NOMO-1 (cell line): ENCODE data around the gene MRM3.
"Not testable (repeated sequence)": the region's sequence is repeated elsewhere in the genome, so short reads cannot be mapped to it uniquely, and the experiment has no call there.

Experiments
- DNase-seq, 2 experiments: peaks; one replicate each; lab custom pipeline; 2025; ENCODE audit not compliant: unreplicated experiment in 2 of 2; lab: John Stamatoyannopoulos, UW

Gene MRM3

DNA sequence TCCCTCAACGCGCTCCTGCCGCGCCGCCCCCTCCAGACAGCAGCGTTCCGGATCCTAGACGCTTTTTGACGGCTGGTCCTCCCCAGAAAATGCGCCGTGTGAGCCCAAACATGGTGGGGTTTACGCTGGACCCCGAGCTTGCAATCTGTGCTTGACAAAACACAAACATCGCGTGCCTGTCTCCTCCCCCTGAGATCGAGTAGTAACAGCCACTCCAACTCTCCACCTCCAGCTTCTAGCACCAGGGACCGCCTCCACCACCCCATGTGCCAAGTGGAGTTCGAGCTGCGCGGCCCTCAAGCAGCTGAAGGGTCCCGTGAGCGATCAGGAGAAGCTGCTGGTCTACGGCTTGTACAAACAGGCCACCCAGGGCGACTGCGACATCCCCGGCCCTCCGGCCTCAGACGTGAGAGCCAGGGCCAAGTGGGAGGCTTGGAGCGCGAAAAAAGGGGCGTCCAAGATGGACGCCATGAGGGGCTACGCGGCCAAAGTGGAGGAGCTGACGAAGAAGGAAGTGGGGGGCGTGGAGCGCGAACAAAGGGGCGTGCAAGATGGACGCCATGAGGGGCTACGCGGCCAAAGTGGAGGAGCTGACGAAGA lies 29.4 kb upstream of the MRM3 start:
- DNase-seq: peak in 1 of 2 experiments; percentile 7

DNA sequence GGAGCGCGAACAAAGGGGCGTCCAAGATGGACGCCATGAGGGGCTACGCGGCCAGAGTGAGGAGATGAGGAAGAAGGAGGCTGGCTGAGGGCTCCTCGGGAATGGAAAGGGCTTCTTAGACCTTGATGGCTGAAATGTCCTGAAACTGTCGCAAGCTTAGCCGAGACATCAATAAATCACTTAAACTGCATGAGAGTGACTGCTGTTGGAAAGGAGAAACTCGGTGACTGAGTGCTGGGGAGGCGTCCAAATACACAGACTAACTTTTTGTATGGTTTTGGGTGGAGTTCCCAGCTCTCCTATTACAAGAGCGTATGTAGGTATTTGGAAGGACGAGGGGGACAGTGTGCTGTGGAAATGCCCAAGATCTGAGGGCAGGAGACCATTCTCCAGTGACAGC lies 28.7 kb upstream of the MRM3 start:
- DNase-seq: no peak

DNA sequence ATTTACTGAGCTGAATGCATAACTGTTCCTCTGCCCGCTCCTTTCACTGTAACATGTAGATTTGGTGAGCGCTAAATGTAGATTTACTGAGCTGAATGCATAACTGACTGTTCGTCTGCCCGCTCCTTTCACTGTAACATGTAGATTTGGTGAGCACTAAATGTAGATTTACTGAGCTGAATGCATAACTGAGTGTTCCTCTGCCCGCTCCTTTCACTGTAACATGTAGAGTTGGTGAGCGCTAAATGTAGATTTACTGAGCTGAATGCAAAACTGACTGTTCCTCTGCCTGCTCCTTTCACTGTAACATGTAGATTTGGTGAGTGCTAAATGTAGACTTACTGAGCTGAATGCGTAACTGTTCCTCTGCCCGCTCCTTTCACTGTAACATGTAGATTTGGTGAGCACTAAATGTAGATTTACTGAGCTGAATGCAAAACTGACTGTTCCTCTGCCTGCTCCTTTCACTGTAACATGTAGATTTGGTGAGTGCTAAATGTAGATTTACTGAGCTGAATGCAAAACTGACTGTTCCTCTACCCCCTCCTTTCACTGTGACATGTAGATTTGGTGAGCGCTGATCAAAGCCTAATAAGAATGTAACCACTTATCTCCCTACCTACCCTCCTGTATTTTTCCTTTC lies 26.7 kb upstream of the MRM3 start:
- not testable (repeated sequence) for DNase-seq

DNA sequence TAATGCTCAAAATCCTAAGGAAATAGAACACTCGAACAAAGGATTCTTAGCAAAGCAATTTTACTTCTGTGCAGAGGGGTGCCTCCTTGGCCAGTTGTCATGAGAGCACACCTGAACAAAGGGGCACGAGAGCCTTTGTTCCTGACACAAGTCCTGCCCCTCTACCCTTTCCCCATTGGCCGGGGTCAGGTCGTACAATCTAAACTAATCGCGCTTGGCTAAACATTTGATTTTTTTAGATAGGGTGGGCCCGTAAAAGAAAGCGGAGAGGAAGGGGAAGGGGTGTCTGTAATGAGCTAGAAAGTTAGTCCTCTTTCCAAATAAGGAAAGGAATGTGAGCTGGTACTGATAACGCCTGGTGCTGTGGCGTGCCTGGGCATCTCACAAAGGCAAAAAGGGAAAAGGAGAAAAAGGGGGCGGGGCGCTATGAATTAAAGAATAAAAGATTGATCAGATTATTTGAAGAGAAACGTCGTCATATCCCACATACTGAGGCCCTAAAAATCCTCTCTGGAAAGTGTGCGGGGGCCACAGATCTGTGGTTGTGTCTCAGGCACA lies 26.1 kb upstream of the MRM3 start:
- DNase-seq: not testable (repeated sequence)

DNA sequence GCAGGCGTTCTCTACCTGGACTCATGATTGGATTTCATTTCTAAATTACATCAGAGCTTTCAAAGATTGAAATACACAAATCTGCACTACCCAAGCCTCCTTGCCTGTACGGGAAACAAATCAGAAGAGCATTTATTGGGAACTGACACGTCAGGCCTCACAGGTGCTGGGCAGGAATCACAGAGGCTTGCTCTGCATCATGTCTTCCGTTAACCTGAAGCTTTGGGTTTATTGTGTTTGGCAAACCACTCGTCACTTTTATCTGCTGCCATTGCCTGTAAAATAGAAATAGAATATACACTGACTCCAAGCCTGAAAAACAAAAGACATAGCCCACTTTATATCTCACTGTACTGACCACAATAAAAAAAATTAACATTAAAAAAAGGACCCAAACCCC lies 22.2 kb upstream of the MRM3 start:
- no peak for DNase-seq

DNA sequence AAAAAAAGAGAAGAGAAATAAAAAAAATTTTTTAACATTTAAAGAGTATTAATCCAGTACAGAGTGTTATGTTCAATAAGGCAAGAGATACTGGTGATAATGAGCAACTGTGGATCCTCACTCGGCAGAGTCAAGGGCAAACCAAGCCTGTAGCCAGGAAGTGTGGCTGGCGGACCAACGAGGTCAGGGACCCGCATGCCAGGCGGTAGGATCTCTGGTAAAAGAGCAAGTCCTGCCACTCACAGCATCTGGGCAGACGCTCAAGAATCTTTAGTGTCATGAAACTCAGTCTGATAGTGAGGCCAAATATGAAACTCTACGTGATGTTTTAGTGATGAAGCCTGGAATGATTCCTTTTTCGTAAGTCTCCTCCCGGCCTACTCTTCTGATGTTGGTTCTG lies 21.8 kb upstream of the MRM3 start:
- no peak for DNase-seq

DNA sequence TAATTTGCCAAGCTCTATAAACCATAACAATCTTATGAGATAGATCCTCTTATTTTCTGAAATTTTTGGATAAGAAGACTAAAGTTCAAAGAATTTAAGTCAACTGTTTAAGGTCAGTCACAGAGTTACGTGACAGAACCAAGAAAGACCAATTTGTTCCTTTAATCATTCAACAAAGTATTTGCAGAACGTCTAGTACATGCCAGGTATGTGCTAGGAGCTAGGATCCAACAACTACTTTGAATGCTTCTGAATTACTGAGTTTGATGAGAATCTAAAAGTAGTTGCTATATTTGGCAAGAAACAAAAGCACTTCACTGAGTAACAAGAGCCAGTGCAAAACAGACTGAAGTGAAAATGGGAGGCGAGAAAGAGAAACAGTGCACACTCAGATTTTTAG lies 15.1 kb upstream of the MRM3 start:
- DNase-seq: no peak

DNA sequence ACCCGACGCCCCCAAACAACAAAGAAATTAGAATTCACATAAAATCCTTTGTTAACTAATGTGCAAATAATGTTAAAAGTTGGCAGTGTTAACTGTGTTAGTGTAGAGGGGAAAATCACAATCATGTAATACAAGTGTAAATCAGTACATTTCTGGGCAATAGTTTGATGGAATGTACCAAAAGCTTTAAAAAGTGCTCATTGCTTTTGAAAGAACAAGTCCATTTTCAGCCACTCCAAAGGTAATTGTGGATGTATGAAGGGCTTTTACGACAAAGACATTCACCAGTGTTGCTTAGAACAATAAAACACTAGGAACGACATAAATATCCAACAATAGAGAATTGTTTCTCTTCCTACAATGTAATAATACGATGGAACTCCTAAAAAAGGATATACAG lies 9.1 kb upstream of the MRM3 start:
- DNase-seq: no peak

DNA sequence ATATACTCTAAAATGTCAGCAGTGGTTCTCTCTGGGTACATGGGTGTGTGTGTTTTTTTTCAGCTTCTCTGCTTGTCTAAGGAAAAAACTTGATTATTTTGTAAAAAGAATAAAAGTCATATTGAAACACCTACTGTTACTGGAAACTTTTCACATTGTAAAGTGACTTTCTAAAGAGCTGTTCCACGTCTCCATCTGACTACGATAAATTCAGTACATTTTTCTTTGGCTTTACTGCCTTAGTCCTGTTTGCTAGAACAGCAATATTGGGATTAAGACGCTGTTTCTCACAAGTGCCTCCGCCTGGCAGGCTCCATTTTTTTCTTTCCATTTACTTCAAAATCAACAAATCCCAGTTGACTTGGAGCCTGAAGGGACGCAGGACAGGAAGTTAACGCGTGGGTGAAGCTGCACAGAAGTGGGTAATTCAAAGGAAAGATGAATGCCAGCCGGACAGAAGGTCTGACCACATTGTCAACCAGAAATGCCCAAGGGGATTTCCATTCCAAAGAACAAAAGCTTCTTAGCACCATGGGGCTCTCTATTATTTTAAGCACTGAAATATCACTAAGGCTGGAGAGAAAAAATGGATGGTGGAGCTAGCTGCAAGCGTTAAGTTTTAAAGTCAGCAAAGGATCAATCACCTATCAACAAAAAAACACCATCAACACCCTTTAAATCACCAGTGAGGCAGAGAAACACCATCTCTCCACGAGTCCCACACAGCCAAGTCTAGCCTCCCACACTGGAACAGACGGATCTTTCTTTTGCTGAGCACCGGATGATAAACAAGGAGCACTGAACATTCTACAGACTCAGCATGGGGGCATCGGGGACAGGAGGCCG lies 8.5 kb upstream of the MRM3 start:
- no peak for DNase-seq

DNA sequence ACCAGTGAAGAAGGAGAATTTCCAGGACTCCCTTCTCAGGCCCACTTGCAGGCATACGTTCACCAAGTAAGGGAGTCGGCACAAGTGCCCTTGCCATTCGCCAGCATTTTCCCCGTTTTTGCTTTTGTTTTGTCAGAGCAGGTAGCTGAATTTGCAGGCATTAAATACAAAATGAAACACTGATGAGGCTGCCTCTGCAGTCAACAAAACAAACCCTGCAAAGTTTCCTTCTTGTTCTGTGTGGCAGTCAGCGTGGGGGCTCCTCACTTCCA lies 7.9 kb upstream of the MRM3 start:
- DNase-seq: no peak

DNA sequence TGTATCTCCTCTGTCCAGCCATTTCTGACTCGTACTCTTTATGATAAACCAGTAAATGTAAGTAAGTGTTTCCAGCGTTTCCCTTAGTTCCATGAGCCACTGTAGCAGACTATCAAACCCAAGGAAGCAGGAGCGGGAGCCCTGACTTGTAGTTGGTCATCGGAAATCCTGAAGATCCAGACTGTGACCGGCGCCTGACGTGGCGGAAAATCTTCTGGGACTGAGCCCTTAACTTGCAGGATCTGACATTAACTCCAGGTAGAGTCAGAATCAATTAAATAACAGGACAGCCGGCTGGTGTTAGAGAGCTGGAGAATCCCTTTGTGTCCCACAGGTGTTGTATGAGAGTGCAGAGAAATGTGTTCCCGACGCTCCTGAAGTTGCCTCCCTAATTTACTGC lies 4.1 kb upstream of the MRM3 start:
- no peak for DNase-seq

DNA sequence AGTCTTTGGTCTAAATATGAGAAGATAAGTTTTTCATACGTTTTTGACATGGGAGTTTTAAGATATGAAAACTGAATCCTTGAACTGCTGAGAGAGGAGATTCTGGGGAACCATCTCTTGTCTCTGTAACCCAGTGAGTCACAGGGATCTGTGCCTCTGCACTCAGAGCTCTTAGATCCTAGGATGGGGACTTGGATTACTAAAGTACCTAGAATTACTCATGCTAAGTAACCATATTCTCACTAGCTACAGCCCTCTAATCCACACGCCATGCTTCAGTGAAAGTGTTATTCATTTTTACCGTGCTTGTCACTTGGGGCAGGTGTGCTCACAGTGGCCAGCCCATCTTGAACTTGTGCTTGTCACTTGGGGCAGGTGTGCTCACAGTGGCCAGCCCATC lies 2.0 kb downstream of the MRM3 start:
- DNase-seq: no peak

DNA sequence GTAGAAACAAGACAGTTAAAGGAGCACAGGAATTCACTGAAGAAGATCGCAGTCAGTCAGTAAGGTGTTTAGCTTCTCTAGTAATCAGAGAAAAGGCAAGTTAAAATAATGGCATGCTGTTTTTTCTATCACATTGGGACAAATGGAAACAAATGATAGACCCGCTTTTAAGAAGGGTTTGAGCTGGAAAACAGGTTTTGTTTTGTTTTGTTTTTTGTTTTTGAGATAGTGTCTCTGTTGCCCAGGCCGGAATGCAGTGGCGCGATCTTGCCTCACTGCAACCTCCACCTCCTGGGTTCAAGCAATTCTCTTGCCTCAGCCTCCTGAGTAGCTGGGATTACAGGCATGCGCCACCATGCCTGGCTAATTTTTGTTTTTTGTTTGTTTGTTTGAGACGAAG lies 3.7 kb downstream of the MRM3 start:
- not testable (repeated sequence) for DNase-seq

DNA sequence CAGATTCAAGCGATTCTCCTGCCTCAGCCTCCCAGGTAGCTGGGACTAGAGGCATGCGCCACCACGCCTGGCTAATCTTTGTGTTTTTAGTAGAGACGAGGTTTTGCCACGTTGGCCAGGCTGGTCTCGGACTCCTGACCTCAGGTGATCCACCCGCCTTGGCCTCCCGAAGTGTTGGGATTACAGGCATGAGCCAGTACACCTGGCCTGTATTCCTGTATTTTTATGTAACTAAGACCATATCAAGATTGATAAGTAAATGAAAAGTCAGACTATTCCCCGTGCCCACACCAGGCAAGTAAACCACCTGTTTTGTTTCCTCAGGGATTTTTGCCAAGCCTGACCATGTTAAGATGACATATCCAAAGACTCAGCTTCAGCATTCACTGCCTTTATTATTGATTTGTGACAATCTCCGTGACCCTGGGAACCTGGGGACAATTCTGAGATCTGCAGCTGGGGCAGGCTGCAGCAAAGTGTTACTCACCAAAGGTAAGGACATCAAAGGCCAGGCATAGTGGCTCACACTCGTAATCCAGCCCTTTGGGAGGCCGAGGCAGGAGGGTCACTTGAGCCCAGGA lies 5.6 kb downstream of the MRM3 start:
- no peak for DNase-seq

DNA sequence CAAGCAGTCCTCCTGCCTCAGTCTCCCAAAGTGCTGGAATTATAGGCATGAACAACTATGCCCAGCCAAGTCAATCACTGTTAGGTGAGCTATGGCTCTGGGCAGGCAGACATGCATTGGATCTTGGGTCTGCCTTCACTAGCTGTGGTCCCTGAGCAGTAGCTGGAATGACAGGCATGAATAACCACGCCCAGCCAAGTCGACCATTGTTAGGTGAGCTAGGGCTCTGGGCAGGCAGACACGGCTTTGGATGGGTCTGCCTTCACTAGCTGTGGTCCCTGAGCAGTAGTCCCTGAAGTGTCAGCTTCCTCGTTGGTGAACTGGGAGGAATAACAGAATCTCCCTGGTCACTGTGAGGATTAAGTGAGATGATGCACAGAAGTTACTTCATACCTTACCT lies 6.4 kb downstream of the MRM3 start:
- no peak for DNase-seq

DNA sequence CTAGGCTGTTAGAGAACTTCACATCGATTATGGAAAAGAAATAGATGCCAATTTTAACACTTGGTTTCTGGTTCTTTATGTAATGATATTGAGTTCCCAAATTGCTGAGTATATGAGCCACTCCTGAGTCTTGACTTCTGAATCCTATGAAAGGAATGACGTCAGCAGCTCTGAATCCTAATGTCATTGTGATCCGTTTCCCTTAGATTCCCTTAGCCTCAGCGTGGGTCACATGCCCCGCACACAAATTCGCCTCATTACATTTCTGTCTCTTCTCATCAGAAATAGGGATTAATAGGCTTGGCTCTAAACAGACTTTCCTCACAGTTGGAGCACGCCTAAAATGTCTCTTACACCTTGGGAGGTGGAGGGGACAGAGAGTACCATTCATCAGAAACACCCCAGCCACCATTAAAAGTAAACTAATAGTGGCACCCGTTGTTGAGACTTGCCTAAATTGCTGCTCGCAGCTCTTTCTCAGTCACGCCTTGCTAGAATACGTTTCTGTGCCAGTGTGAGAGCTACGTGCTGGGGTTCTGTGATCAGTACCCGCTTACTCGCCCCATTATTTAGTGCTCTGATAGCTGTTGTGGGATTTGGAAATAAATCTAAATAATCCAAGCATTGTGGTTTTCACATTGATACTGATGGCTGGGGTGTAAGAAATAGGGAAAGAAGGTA lies 7.1 kb downstream of the MRM3 start:
- no peak for DNase-seq

DNA sequence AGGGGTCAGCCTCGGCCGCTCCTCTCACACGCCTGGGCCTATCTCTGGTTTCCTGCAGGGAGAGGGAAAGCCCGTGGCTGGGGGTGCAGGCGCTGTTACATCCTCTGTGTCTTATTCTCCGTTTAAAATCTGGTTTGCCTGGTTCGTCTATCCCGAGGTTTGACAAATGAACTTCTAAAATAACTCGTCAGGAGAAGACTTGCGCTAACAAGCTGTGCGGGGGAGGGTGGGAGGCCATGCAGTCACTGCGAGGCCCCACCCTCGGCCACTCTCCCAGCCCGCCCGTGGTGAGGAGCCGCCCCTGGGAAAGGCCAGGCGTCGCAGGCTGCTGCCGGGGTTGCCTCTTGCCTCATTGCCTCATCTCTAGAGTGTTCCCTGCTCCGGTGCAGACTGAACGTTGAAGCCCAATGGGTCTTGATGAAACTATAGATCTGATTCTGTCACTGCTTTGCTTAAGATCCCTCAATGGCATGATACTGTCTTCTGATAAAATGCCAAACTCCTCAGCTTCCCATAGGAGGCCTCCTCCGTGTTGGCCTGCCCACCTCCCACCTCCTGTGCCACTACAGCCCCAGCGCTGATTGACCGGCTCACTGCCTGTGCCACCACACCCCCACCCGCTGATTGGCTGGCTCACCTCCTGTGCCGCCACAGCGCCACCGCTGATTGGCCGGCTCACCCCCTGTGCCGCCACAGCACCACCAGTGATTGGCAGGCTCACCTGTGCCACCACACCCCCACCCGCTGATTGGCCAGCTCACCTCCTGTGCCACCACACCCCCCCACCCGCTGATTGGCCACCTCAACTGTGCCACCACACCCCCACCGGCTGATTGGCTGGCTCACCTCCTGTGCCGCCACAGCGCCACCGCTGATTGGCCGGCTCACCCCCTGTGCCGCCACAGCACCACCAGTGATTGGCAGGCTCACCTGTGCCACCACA lies 8.0 kb downstream of the MRM3 start:
- DNase-seq: not testable (repeated sequence)

DNA sequence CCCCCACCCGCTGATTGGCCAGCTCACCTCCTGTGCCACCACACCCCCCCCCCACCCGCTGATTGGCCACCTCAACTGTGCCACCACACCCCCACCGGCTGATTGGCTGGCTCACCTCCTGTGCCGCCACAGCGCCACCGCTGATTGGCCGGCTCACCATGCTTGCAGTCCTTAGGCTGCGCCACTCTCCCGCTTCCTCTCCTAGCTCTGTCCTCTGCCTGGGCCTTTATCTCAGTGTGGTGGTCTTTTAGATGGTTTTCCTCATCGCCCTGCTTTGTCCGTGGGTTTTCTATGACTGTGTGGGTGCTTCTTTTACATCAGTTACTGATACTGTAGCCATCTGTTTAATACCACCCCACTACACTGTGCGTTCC lies 8.7 kb downstream of the MRM3 start:
- not testable (repeated sequence) for DNase-seq

DNA sequence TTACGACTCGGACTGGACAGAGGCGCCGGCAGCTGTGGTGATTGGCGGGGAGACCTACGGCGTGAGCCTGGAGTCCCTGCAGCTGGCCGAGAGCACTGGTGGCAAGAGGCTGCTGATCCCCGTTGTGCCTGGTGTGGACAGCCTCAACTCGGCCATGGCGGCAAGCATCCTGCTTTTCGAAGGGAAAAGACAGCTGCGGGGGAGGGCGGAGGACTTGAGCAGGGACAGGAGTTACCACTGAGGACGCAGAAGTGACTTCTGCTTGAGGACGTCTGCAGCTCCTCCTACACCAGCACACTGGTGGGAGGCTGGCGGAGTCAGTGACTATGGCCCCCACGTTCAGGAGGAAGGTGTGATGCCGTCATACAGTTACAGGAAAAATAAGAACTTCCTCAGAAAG lies 9.7 kb downstream of the MRM3 start:
- no peak for DNase-seq

DNA sequence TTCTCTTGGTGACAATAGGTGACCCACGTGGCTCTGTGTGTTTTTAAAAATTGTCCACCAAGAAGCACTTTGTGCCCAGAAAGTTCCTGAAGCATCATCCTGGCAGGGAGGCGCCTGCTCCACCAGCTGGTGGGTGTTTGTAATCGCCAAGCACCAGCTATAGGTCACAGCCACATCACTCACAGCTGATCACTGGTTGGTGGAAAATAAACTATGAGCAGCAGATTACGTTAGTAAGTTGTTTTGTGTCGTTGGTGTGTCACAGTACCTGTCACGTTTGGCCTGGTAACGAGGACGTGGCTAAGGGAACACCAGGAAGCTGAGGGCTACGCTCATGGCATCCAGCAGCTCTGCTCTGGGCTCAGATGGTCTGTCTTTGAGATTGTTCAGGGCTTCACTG lies 10.1 kb downstream of the MRM3 start:
- no peak for DNase-seq
